ENCODE data around the gene ALPI.

The ALPI gene

GRCh38 chr2:232506709-232507108, 50.8 kb downstream of the ALPI start:
- Histone ChIP-seq H3K9me3 (ENCODE audit: control insufficient read depth, insufficient read depth, low read depth, low read length) (no peaks in the 10 kb centered on the region), H3K4me1 (ENCODE audit: control insufficient read depth, insufficient read depth, low read length) (peaks cover 17% of the 10 kb centered on the region), H3K4me3 (ENCODE audit: low read depth, low read length) (no peak overlapping the region), H3K9ac (ENCODE audit: low read length) (no peak overlapping the region), H3K27me3 (ENCODE audit: control insufficient read depth, insufficient read depth, low read length) (peaks cover 62% of the 10 kb centered on the region), H3K36me3 (ENCODE audit: control insufficient read depth, insufficient read depth, low read length) (no peaks in the 10 kb centered on the region), H3K27ac (ENCODE audit: low read depth, low read length) (no peak overlapping the region)

- no peak overlapping the region for H3K9ac ChIP-seq (ENCODE audit: low read length)
- peaks cover 10% of the 10 kb centered on the region for H3K4me1 ChIP-seq (ENCODE audit: control insufficient read depth, insufficient read depth, low read length)
- no peaks in the 10 kb centered on the region for H3K9me3 ChIP-seq (ENCODE audit: control insufficient read depth, insufficient read depth, low read depth, low read length)
- H3K4me3 ChIP-seq (ENCODE audit: low read depth, low read length): no peak overlapping the region
- H3K27me3 ChIP-seq (ENCODE audit: control insufficient read depth, insufficient read depth, low read length): peaks cover 52% of the 10 kb centered on the region
- no peaks in the 10 kb centered on the region for H3K36me3 ChIP-seq (ENCODE audit: control insufficient read depth, insufficient read depth, low read length)
- no peak overlapping the region for H3K27ac ChIP-seq (ENCODE audit: low read depth, low read length)
These were observed 52.3 kb downstream of the ALPI start for GRCh38 chr2:232508251-232508650.
